Measurements from ENCODE around the gene HPSE2.

Gene HPSE2

GRCh38 chr10:98453729-98454128 lies 781.9 kb downstream of the HPSE2 start:
- no peak for DNase-seq

DNA sequence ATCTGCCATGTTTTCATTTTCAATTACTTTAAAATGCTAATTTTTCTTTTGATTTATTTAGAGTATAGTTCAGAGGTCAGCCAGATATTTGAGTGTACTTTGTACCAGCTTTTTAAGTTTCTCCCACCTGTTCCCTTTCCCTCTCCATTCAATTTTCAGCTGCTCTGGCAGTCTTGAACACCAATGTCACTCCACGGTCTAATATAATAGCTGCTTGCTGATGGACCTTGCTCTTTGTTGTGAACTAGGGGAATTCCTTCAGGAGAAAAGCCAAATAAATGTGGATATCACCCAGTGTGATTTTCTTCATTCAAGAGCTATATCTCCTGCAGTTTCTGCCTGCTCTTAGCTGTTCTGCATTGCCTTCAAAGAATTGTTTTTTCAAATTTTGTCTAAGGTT lies 785.0 kb downstream of the HPSE2 start:
- no peak for DNase-seq

DNA sequence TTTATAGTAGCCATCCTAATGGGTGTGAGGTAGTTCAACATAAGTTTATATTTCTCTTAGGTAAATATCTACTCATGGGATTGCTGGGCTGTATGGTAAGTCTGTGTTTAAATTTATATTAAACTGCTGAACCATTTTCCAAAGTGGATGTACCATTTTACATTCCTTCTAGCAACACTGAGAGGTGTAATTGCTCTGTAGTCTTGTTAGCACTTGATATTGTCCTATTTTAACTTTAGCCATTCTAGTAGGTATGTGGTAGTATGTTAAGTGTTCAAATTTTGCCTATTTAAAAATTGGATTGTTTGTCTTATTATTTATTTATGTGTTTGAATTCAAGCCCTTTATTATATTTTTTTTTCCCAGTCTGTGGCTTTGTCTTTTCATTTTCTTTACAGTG lies 786.4 kb downstream of the HPSE2 start:
- no peak for DNase-seq

DNA sequence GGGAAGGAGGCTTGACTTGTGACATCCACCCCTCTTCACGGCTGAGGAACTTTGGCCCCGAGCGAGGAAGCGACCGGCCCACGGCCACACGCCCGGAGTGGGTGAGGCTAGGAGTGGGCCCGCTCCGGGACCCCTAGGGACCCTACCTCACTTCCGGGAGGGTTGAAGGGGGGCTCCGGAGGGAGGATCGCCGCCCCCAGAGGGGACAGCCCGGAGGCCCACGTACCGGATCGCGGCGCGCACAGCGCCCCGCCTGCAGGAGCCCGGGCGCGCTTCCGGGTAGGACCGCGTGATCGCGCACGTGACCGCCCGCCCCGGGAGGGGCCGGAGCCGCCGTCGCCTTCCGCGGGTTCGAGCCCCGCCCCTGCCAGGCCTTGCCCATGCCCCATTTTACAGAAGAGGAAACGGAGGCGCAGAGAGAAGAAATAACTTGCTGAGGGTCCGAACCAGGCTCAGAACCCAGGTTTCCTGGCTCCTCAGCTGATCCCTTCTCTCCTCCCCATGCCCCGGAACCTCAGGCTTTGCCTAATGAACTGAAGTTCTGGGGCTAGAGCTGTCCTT lies 788.9 kb downstream of the HPSE2 start, which contains the start of gene HPS1:
TSS of gene HPS1 (minus strand) at position 275 of the 561 bp plus-strand sequence. CDS start 3,695 bp downstream, outside the sequence.
- peak; percentile 92 for DNase-seq

DNA sequence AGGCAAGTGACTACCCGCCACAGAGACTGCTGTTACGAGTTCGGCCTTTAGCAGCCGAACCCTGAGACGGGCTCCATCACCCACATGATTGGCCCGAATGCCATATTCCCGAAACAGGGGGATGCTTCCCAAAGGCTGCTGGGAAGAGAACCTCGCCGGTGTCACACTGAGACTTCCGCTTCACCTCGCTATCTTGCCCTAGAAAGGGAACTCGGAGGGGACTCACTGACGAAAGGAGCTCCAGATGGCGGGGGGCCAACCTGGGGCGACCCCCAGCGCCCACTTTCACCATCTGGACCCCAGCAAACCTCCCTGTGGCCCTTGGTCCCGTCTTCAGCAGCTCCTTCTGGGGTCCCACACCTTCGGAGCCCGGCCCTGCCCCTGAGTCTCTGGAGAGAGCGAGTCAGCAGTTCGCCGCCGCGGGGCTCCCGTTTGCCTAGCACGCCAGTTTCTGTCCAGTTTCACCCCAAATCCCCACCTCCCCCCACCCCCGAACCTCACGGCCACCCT lies 789.4 kb downstream of the HPSE2 start:
- DNase-seq, result peak; percentile 77

DNA sequence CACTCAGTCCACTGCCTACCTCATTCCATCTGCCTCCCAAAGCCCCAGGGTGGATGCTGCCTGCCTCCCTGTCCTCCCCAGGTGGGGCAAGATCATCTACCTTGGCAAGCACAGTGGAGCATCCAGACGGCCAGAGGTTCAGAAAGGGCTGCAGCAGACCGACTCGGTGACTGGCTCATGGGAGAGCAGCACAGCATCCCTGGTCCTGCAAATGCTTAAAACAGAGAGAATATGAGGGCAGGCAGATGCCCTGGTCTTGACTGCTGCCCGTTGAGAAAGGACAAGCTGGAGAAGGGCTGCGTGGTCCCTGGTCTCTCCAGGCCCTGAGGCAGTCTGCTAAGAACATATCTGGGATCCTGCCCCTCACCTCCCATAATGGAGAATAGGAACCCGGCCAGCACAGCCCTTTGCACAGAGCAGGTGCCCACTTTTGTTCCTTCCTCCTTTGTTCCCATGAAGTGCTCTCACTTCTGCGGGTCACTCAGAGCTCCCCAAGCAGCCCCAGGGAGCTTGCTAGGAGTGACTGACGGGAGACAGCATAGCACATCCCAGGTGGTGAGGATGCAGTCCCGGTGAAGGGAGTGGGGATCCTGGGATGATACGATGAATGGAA lies 790.3 kb downstream of the HPSE2 start:
- no peak for DNase-seq

- no peak for DNase-seq
These were observed 791.2 kb downstream of the HPSE2 start for GRCh38 chr10:98444314-98445006.

- no peak for DNase-seq
These were observed 796.9 kb downstream of the HPSE2 start for GRCh38 chr10:98438715-98439114.

DNA sequence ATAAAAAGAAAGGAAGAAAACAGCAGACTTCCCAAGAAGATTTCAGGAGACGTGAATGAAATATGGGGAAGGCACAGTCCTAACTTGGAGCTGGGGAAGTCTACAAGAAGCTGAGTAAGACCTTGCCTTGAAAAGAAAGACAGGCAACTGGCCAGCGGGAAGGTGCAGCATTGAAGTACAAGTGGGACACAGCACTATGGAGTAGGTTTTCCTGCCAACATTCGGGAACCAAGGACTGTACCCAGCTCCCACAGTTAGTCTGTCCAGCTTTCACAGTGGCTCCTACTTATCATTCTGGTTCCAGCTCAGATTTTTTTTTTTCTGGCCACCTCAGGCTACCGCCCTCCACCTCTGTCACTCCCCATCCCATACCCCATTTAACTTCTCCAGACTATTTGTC lies 798.9 kb downstream of the HPSE2 start:
- no peak for DNase-seq

GRCh38 chr10:98435178-98435577 lies 800.5 kb downstream of the HPSE2 start:
- no peak for DNase-seq

GRCh38 chr10:98433881-98434732 lies 801.5 kb downstream of the HPSE2 start:
- DNase-seq, result no peak

- DNase-seq, result no peak
These were observed 802.3 kb downstream of the HPSE2 start for GRCh38 chr10:98433371-98433770.

DNA sequence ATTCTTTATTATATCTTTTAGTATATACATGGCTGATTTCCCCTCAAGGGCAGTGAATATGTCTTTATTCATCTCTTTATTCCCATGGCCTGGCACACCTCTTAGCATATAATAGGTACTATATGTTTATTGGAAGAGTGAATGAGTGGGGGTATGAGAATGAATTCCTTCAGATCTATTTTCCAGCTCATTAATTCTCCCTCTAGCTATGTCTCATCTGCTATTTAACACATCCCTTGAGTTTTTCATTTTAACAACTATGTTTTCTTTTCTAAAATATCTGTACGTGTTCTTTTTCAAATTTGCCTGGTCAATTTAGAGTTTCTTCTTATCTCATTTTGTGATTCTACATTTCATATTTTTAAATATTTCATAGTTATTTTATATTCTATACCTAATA lies 803.3 kb downstream of the HPSE2 start:
- DNase-seq, result no peak

GRCh38 chr10:98431016-98431415 lies 804.6 kb downstream of the HPSE2 start:
- no peak for DNase-seq

DNA sequence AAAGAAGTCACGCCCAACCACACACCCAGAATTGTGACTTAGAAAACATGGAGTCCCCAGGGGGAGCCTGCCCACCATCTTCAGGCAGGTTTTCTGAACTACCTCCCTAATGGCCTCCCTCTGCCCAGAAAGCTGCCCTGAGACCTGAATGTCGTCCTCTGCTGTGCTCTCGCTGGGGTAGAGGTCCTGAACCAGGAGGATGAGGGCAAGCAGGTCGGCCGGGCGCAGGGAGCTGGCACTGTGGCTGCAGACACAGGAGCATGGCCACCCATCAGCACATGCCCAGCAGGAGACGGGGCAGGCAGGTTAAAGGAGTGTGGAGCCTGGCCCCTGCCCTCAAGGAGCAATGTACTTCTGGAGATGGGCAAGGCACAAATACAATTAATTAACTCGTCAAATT lies 805.2 kb downstream of the HPSE2 start:
- no peak for DNase-seq

DNA sequence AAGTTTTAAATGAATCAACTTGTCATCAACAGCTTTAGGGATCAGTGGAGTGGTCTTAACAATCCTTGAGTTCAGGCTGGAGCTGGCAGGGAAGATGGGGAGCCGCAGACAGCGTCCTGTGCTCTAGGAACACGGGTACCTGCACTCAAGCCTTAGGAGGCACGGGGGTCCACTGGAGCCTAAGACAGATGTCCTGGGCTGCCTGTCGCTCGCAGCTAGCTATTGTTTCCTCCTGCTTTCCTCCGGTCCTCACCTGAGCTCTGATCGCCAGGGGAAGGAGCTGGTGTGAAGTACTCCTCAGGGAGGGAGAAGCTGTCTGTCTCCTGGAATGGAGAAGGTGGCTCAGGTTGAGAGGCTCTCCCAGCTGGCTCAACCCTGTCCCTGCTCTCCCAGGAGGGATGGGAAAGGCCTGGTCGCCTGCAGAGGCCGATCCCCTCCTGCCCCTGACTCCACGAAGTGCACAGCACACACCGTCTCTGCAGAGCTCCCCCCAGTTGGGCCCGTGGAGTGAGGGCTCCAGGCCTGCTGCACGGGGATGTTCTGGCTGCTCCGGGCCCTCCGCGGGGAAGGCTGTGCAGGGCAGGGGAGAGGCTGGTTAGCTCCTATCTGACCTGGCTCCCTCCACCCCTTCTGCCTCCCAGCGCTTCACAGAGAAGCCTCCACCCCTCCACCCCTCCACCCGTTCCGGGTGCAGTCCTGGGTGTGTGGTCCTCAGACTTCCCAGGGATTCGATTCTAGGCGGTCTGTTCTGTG lies 806.2 kb downstream of the HPSE2 start:
- no peak for DNase-seq

- DNase-seq, result no peak
These were observed 808.6 kb downstream of the HPSE2 start for GRCh38 chr10:98427011-98427515.

DNA sequence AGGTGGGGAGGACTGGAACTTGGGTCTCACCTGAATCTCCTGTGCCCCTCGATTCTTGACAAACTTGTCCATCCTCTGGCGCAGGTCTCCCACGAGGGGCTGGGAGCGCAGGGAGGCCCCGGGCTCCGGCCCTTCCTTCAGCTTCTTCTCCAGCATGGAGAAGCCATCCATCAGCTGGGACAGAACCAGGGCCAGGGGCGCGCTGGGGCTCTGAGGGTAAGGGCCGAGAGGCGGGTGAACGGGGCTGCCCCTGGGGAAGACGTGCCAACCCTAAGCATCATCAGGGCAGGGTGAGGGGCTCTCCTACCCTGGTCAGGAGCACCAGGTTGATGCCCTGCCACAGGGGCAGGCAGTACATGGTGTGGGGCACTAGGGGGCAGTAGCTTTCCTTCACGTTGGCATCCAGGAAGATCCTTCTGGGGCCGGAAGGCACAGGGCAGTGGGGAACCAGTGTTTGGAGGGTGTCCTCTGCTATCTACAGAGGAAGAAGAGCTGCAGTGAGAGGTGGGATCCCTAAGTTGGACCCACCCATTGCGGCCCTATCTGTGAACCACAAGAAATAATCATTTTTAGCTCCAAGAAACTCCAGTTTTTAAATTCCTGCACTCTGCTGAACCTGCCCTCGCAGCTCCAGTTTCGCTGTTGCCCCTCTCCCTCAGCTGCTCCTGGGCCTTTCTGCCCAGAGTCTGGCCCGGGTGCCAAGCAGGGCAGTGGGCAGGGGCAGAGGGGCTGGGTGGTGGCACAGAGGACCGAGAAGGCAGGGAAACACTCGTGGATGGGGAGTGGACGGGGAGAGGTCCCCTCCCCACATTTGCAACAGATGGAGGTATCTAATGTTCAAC lies 809.9 kb downstream of the HPSE2 start:
- DNase-seq, result peak; percentile 76

- DNase-seq, result no peak
These were observed 811.1 kb downstream of the HPSE2 start for GRCh38 chr10:98424295-98425254.

- no peak for DNase-seq
These were observed 811.9 kb downstream of the HPSE2 start for GRCh38 chr10:98423691-98424120.

All from activated effector memory CD4-positive, alpha-beta T cell treated with anti-CD3 and anti-CD28 coated beads, Interleukin-2, amount 50 U/mL, for 16 hours (primary cell).